HL-60/S4 treated with retinoic acid at 250 ng/mL for 4 days and 3 days (cell line): Measurements from ENCODE around the gene ADAM12.

Source experiments
- in situ Hi-C: fragments of 300-500 bp; cut with MboI; formaldehyde crosslinking; loops from 2 replicates; pipeline ENCODE4 v1.7.0; 2022; ENCODE audit warnings: low sequenced_read_pairs

ADAM12 gene

GRCh38 chr10:126097558-126098225, 290.6 kb downstream of the ADAM12 start:
- in situ Hi-C loops, result no loop called here

GRCh38 chr10:126094537-126094936, 293.7 kb downstream of the ADAM12 start:
- in situ Hi-C loops, result no loop called here

GRCh38 chr10:126092366-126093215, 295.7 kb downstream of the ADAM12 start:
- in situ Hi-C loops, result no loop called here

GRCh38 chr10:126090911-126091728, 297.2 kb downstream of the ADAM12 start:
- in situ Hi-C loops, result no loop called here

GRCh38 chr10:126090443-126090842, 297.8 kb downstream of the ADAM12 start:
- in situ Hi-C loops, result no loop called here

GRCh38 chr10:126087796-126088505, 300.3 kb downstream of the ADAM12 start:
- in situ Hi-C loops, result no loop called here

- in situ Hi-C loops, result no loop called here
Measured at GRCh38 chr10:126087153-126087680, 301.1 kb downstream of the ADAM12 start.

- in situ Hi-C loops, result no loop called here
Measured at GRCh38 chr10:126085806-126086205, 302.5 kb downstream of the ADAM12 start.

- in situ Hi-C loops, result no loop called here
Measured at GRCh38 chr10:126084369-126084768, 303.9 kb downstream of the ADAM12 start.

- in situ Hi-C loops, result no loop called here
Measured at GRCh38 chr10:126083009-126083408, 305.3 kb downstream of the ADAM12 start.

- in situ Hi-C loops, result no loop called here
Measured at GRCh38 chr10:126081841-126082466, 306.3 kb downstream of the ADAM12 start.

- in situ Hi-C loops, result no loop called here
Measured at GRCh38 chr10:126080879-126081411, 307.3 kb downstream of the ADAM12 start.

- in situ Hi-C loops, result no loop called here
Measured at GRCh38 chr10:126080291-126080825, 307.9 kb downstream of the ADAM12 start.

- in situ Hi-C loops, result no loop called here
Measured at GRCh38 chr10:126075009-126075408, 313.3 kb downstream of the ADAM12 start.

GRCh38 chr10:126074291-126074690, 314.0 kb downstream of the ADAM12 start:
- in situ Hi-C loops, result no loop called here

- in situ Hi-C loops, result no loop called here
Measured at GRCh38 chr10:126073606-126074005, 314.7 kb downstream of the ADAM12 start.

- in situ Hi-C loops, result no loop called here
Measured at GRCh38 chr10:126072622-126073021, 315.7 kb downstream of the ADAM12 start.

- in situ Hi-C loops, result no loop called here
Measured at GRCh38 chr10:126070476-126071215, 317.6 kb downstream of the ADAM12 start.

GRCh38 chr10:126068322-126068721, 320.0 kb downstream of the ADAM12 start:
- in situ Hi-C loops, result no loop called here
